Immature natural killer cell (primary cell): Measurements from ENCODE around the gene TBC1D22A. TPM values are rescaled to one million over a fixed set of nuclear protein-coding genes. Genes with fewer than 3 reads are reported as not detected.
"Not testable (repeated sequence)": the region's sequence is repeated elsewhere in the genome, so short reads cannot be mapped to it uniquely, and the experiment has no call there.

ENCODE experiments used
- DNase-seq, 3 donors: peaks; one replicate each; pipeline ENCODE4 v3.0.0; 2022; ENCODE audit warnings: mixed read lengths in 1 of 3
- H3K27ac Mint-ChIP-seq, 6 donors: one replicate each; pipeline ENCODE4 v1.8.0; 2020; ENCODE audit warnings: mixed read lengths in 6 of 6, mild to moderate bottlenecking in 5 of 6, inconsistent platforms in 4 of 6, moderate library complexity in 3 of 6
- H3K27me3 Mint-ChIP-seq, 3 donors: one replicate each; pipeline ENCODE4 v1.8.0; 2020 to 2021; ENCODE audit warnings: low read depth in 3 of 3, mild to moderate bottlenecking in 3 of 3, mixed read lengths in 3 of 3, moderate library complexity in 3 of 3, inconsistent platforms in 1 of 3
- H3K36me3 Mint-ChIP-seq, 3 donors: one replicate each; pipeline ENCODE4 v1.8.0; 2020; ENCODE audit warnings: mixed read lengths in 3 of 3, inconsistent platforms in 2 of 3, mild to moderate bottlenecking in 2 of 3
- H3K4me1 Mint-ChIP-seq, 2 donors: one replicate each; pipeline ENCODE4 v1.8.0; 2020; ENCODE audit warnings: inconsistent platforms in 2 of 2, mild to moderate bottlenecking in 2 of 2, mixed read lengths in 2 of 2, moderate library complexity in 1 of 2
- H3K4me3 Mint-ChIP-seq, 5 donors: one replicate each; pipeline ENCODE4 v1.8.0; 2020; ENCODE audit warnings: mild to moderate bottlenecking in 5 of 5, mixed read lengths in 5 of 5, inconsistent platforms in 3 of 5, moderate library complexity in 3 of 5
- H3K9me3 Mint-ChIP-seq, 6 donors: one replicate each; pipeline ENCODE4 v1.8.0; 2020; ENCODE audit warnings: mild to moderate bottlenecking in 6 of 6, mixed read lengths in 6 of 6, inconsistent platforms in 4 of 6, moderate library complexity in 3 of 6
- polyA plus RNA-seq, 3 donors: library from polyadenylated mRNA; unstranded; fragments of 300-500 nt; fragmentation: Illumina TruSeq; gene quantifications; one replicate each; pipeline ENCODE4 v1.2.3, GENCODE V29; 2021

TBC1D22A gene
- polyA plus RNA-seq, 3 donors from 2014 or later, result 20.6 to 28.0 (median 24.0) TPM

GRCh38 chr22:46969961-46970360, 207.5 kb downstream of the TBC1D22A start:
- Mint-ChIP-seq H3K4me1 (peaks cover 30 to 36% of the 10 kb centered on the region in 2 donors), H3K27ac (peak overlapping the region in 3 of 6 donors; percentile 54 to 71 (median 69)), H3K9me3 (no peaks in the 10 kb centered on the region), H3K36me3 (peaks cover 0 to 4% (median 1%) of the 10 kb centered on the region in 3 donors), H3K4me3 (no peak overlapping the region), H3K27me3 (peaks cover 0 to 3% (median 0%) of the 10 kb centered on the region in 3 donors)
- DNase-seq, result no peak

GRCh38 chr22:46970411-46971098, 208.1 kb downstream of the TBC1D22A start:
- peaks cover 33 to 40% of the 10 kb centered on the region in 2 donors for H3K4me1 Mint-ChIP-seq
- DNase-seq, result no peak
- H3K4me3 Mint-ChIP-seq, result no peak overlapping the region
- H3K27me3 Mint-ChIP-seq, result peaks cover 0 to 3% (median 0%) of the 10 kb centered on the region in 3 donors
- H3K27ac Mint-ChIP-seq, result peak overlapping the region in 2 of 6 donors; percentile 54 to 71
- no peaks in the 10 kb centered on the region for H3K9me3 Mint-ChIP-seq
- H3K36me3 Mint-ChIP-seq, result peaks cover 0 to 8% (median 4%) of the 10 kb centered on the region in 3 donors

GRCh38 chr22:46971099-46971763, 208.8 kb downstream of the TBC1D22A start:
- no peak overlapping the region for H3K27ac Mint-ChIP-seq
- H3K27me3 Mint-ChIP-seq, result peaks cover 0 to 3% (median 0%) of the 10 kb centered on the region in 3 donors
- H3K4me3 Mint-ChIP-seq, result no peak overlapping the region
- DNase-seq, result no peak
- H3K9me3 Mint-ChIP-seq, result no peaks in the 10 kb centered on the region
- H3K36me3 Mint-ChIP-seq, result peaks cover 0 to 8% (median 4%) of the 10 kb centered on the region in 3 donors
- H3K4me1 Mint-ChIP-seq, result peaks cover 30 to 36% of the 10 kb centered on the region in 2 donors

- H3K36me3 Mint-ChIP-seq, result peaks cover 4 to 8% (median 8%) of the 10 kb centered on the region in 3 donors
- H3K4me1 Mint-ChIP-seq, result peaks cover 28 to 34% of the 10 kb centered on the region in 2 donors
- no peaks in the 10 kb centered on the region for H3K9me3 Mint-ChIP-seq
- no peak overlapping the region for H3K27ac Mint-ChIP-seq
- H3K4me3 Mint-ChIP-seq, result no peak overlapping the region
- peaks cover 0 to 3% (median 0%) of the 10 kb centered on the region in 3 donors for H3K27me3 Mint-ChIP-seq
- no peak for DNase-seq
Observed at GRCh38 chr22:46971764-46972125, 209.3 kb downstream of the TBC1D22A start.

GRCh38 chr22:46972256-46972655, 209.8 kb downstream of the TBC1D22A start:
- Mint-ChIP-seq H3K9me3 (no peaks in the 10 kb centered on the region), H3K27me3 (peaks cover 0 to 3% (median 0%) of the 10 kb centered on the region in 3 donors), H3K27ac (no peak overlapping the region), H3K36me3 (peaks cover 8 to 13% (median 12%) of the 10 kb centered on the region in 3 donors), H3K4me3 (no peak overlapping the region), H3K4me1 (peaks cover 26 to 39% of the 10 kb centered on the region in 2 donors)
- no peak for DNase-seq

- Mint-ChIP-seq H3K27me3 (peaks cover 0 to 3% (median 0%) of the 10 kb centered on the region in 3 donors), H3K4me1 (peaks cover 26 to 40% of the 10 kb centered on the region in 2 donors), H3K4me3 (no peak overlapping the region), H3K27ac (no peak overlapping the region), H3K9me3 (no peaks in the 10 kb centered on the region), H3K36me3 (peaks cover 12 to 19% (median 14%) of the 10 kb centered on the region in 3 donors)
- DNase-seq, result no peak
Observed at GRCh38 chr22:46972901-46973831, 210.7 kb downstream of the TBC1D22A start.

- H3K9me3 Mint-ChIP-seq, result no peaks in the 10 kb centered on the region
- H3K4me3 Mint-ChIP-seq, result no peak overlapping the region
- peaks cover 12 to 27% (median 14%) of the 10 kb centered on the region in 3 donors for H3K36me3 Mint-ChIP-seq
Observed at GRCh38 chr22:46974077-46974476, 211.6 kb downstream of the TBC1D22A start.

GRCh38 chr22:46974631-46975585, 212.5 kb downstream of the TBC1D22A start:
- H3K36me3 Mint-ChIP-seq, result peaks cover 12 to 34% (median 14%) of the 10 kb centered on the region in 3 donors

More at GRCh38 chr22:46974077-46974476, 211.6 kb downstream of the TBC1D22A start:
- DNase-seq, result no peak
- peaks cover 21 to 34% of the 10 kb centered on the region in 2 donors for H3K4me1 Mint-ChIP-seq
- H3K27me3 Mint-ChIP-seq, result peaks cover 0 to 3% (median 0%) of the 10 kb centered on the region in 3 donors
- no peak overlapping the region for H3K27ac Mint-ChIP-seq

GRCh38 chr22:46976143-46976542, 213.7 kb downstream of the TBC1D22A start:
- Mint-ChIP-seq H3K4me1 (peaks cover 8 to 25% of the 10 kb centered on the region in 2 donors), H3K4me3 (no peak overlapping the region), H3K9me3 (no peaks in the 10 kb centered on the region), H3K27me3 (peaks cover 0 to 3% (median 0%) of the 10 kb centered on the region in 3 donors), H3K36me3 (peaks cover 12 to 31% (median 14%) of the 10 kb centered on the region in 3 donors), H3K27ac (peak overlapping the region in 1 of 6 donors; percentile 75)
- no peak for DNase-seq

More at GRCh38 chr22:46974631-46975585, 212.5 kb downstream of the TBC1D22A start:
- Mint-ChIP-seq H3K27ac (peak overlapping the region in 5 of 6 donors; percentile 58 to 75 (median 65)), H3K9me3 (no peaks in the 10 kb centered on the region), H3K4me1 (peaks cover 14 to 32% of the 10 kb centered on the region in 2 donors), H3K27me3 (peaks cover 0 to 3% (median 0%) of the 10 kb centered on the region in 3 donors), H3K4me3 (peak overlapping the region in 1 of 5 donors; percentile 36)
- DNase-seq, result no peak

- Mint-ChIP-seq H3K27me3 (peaks cover 0 to 3% (median 0%) of the 10 kb centered on the region in 3 donors), H3K27ac (no peak overlapping the region), H3K36me3 (peaks cover 12 to 31% (median 14%) of the 10 kb centered on the region in 3 donors), H3K4me3 (no peak overlapping the region), H3K4me1 (peaks cover 10 to 28% of the 10 kb centered on the region in 2 donors), H3K9me3 (no peaks in the 10 kb centered on the region)
- DNase-seq, result no peak
Observed at GRCh38 chr22:46976598-46976997, 214.1 kb downstream of the TBC1D22A start.

- Mint-ChIP-seq H3K4me3 (no peak overlapping the region), H3K9me3 (no peaks in the 10 kb centered on the region), H3K27me3 (no peaks in the 10 kb centered on the region), H3K4me1 (peaks cover 13 to 37% of the 10 kb centered on the region in 2 donors), H3K27ac (peak overlapping the region in 1 of 6 donors; percentile 40), H3K36me3 (peaks cover 12 to 31% (median 14%) of the 10 kb centered on the region in 3 donors)
- no peak for DNase-seq
Observed at GRCh38 chr22:46977656-46978343, 215.3 kb downstream of the TBC1D22A start.

- not testable (repeated sequence) for H3K9me3 Mint-ChIP-seq, H3K4me3 Mint-ChIP-seq, DNase-seq, H3K27me3 Mint-ChIP-seq, H3K27ac Mint-ChIP-seq
- peaks cover 12 to 31% (median 14%) of the 10 kb centered on the region in 3 donors for H3K36me3 Mint-ChIP-seq
- H3K4me1 Mint-ChIP-seq, result peaks cover 18 to 43% of the 10 kb centered on the region in 2 donors
Observed at GRCh38 chr22:46978668-46979067, 216.2 kb downstream of the TBC1D22A start.
